GM20431 (cell line): ENCODE data around the gene COL19A1.
"Not testable (repeated sequence)": the region's sequence is repeated elsewhere in the genome, so short reads cannot be mapped to it uniquely, and the experiment has no call there.

Experiments used
- in situ Hi-C: fragments of 300-500 bp; cut with MseI, MboI; formaldehyde crosslinking; loops from one replicate; pipeline ENCODE4 v1.15.0; 2020; ENCODE audit warnings: low sequenced_read_pairs; ENCODE audit not compliant: unreplicated experiment

Gene COL19A1

DNA sequence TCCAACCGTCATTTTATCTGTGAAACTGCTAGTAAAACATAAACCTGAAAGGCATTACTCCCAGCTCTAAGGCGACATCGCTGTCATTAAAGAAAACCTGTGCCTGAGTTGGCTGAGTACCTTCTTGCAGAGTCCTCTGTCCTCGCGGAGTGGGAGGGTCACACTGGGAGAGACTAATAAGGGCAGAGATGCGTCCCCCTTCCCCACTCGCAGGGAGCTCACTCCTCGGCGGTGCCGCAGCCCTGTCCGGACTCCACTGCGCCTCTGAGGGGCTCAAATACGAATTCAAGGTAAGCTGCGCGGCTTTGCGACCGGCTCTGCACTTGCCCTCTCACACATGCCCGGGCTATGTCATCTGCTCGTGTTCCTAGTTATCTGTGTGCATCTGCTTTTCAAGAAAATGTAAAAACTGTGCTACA, at the start of gene COL19A1:
TSS of gene COL19A1 (plus strand) at position 206 of the 419 bp plus-strand sequence. CDS start 13,012 bp downstream, outside the sequence.
- in situ Hi-C loops: no loop called here

DNA sequence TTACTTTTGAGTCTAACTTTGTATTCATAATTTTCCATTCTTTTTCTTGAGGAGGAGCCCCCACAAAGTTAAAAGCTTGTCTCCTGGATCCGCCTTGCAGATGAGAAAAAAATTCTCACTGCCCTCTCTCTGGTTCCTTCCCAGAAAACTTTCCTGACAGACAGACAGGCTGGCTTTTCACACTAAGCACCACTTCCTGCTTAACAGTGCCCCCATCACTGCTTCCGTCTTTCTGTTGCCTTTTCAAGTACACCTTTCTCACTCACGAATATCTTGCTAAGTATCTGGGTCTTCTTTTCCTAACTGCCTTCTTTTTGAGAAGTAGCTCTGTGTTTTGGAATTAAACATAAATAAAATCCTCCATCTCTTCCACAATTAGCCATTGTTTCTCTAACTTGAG, 49.8 kb upstream of the COL19A1 start:
- in situ Hi-C loops: no loop called here

DNA sequence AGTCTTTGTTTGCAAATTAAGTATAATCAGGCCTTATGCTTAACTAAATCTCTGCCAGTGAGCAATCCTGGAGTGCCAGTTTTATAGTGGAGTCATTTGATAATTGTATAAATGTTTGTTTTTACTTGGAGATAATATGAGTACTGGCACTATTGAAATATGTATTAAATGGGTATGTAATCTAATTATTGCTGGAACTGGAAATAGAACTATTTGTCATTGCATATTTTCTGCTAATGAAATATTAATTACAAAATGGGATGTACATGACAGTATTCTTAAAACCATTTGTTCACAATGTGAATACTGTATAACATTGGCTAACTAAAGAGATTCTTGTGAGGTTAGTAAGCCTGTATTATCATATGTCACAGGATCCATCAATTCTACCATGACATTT, 49.0 kb upstream of the COL19A1 start:
- in situ Hi-C loops: no loop called here

DNA sequence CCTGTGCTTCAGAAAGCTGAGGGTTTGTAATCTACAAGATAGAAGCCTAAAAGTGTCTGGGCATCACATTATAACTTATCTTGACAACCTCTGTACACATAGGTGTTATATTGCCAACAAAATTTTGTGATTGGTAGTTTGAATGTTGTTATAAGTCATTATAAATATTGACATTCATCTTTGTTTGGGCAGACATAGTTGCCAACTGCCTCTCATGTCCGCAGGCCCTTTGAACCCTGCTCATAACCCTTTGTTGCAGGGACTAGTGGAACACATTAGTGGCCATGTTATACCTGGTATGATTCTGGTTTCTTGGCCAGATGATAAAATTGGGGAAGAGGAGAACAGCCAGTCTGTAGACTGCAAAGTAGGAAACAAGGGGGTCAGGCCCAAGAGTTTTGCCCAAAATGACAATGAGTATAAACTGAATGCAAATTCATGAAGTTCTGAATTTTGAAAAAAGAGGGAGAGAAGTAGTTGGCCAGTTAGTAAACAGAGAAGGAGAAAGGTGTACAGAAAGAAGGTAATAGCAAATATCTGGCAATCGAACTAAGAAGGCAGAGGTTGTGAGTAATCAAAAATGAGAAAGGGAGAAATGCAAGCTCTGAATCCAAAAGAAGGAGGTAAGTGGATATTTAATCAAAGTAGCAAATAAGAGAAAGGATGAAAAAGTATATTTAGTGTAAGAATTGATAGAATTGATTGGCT, 48.0 kb upstream of the COL19A1 start:
- in situ Hi-C loops: no loop called here

DNA sequence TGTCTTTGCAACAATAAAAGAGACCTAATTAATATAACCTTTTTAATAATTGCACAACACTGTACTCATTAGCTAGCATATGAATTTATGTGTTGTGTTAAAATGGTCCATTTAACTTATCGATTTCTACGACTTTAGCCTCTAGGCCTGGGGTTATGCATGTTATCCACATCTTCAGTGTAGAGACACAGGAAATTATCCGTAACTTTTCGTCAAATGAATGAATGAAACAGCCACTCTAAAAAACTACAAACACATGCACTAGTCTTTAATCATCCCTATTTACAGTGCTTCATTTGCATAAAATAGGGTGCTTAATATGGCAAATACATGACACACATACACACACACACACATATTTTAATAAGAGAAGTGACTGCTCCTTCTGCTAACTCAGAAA, 47.2 kb upstream of the COL19A1 start:
- in situ Hi-C loops: no loop called here

DNA sequence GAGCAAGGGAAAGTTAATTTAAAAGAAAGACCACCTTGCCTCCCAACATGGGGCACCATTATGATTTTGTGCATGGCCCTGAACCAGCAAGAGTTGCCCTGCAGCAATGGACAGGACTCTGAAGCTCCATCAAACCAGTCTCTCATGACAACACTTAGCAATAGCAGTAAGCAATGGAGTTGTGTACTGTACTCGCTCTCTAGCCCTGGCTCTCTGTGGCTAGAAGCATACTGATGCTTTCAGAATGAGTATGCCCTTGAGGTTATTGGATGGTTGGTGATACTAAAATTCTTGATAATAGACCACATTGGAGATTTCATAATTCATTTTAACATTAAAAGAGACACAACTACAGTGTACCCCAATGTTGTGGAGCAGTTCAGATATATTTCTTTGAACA, 46.3 kb upstream of the COL19A1 start:
- in situ Hi-C loops: no loop called here

DNA sequence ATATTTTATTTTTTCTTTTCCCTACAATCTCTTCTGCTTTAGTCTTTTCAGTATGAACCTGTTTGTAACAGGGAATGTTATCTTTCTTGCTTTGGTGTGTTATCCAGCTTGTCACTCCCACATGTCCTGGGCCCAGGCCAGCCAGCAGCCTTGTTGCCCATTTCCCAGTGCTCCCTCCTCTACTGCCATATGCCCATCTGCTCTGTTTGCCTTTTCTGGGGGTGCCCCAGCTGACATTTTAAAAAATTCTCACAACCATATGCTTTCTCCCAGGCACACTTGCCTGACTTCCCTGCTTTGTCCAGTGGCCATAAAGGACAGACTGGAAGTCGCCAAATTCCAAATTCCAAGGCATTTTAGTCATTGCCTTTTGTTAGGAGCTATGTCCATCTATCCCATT, 45.9 kb upstream of the COL19A1 start:
- in situ Hi-C loops: no loop called here

DNA sequence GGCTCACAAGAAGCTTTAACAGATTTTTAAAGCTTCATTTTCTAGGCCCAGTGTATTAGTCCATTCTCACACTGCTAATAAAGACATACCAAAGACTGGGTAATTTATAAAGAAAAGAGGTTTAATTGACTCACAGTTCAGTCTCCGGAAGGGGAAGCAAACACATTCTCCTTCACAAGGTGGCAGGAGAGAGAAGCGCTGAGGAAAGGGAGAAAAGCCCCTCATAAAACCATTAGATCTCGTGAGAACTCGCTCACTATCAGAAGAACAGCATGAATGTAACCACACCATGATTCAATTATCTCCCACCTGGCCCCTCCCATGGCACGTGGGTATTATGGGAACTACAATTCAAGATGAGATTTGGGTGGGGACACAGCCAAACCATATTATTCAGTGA, 42.0 kb upstream of the COL19A1 start:
- in situ Hi-C loops: not testable (repeated sequence)

DNA sequence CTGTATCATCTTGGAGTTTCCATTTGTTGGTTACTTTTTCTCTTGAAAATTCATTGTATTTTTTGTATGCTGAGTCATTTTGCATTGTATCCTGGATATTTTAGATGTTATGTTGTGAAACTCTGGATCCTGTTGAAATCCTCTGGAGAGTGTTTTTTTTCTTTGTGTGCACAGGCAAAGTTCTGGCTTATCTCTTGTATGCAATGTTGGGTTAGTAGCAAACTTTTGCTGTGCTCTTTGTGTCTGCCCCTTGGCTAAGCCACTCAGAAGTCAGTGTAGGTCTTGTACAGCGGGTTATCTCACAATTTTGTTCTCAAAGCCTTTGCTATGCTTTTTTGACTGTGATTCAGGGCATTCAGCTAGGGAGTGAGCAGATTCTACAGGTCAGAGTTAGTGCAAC, 40.5 kb upstream of the COL19A1 start:
- in situ Hi-C loops: loop anchor here (25.0 kb wide), 1 partner anchor 286 kb away; no protein-coding TSS in a partner anchor

DNA sequence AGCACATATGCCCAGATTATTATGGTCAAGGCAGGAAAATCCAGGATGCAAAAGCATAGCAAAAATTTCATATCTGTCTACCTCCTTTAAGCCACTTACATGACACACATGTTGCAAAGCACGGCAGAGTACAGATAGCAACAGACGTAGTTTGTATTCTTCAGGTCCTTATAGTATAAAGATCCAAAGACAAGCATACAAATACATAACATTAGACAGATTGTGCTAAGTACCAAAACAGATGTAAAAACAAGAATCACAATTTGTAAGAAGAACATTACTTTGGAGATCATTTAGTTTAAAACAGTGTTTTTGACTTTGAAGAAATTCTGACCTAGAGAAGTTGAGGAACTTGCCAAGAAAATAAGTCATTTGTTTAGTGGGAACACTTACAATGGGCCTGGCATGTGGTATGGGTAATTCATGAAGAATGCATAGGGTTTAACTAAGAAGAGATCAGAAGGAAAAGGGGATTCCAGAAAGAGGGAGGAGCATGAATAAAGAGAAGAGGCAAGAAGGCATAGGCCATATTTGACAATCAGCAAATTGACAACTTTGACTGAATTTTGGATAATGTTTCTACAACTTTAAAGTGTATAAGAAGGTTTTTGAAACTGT, 39.0 kb upstream of the COL19A1 start:
- in situ Hi-C loops: loop anchor here (25.0 kb wide), 1 partner anchor 285 kb away; no protein-coding TSS in a partner anchor

DNA sequence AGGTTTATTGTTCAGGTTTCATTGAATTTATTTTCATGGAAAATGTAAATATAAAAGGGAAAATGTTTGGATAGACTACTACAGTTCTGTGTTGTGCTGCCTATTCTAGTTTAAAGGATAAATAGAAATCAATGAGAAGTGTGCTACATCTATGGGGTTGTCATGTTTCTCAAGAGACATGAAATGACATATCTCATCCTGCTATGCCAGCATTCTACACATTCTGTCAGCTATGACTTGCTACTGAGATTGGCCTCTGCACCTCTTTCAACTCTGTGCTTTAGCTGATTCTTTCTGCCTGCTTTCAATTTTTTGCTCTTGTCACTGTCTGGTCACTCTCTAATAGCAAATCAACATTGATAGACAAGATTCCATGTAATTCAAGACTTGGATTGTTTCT, 33.8 kb upstream of the COL19A1 start:
- in situ Hi-C loops: loop anchor here (25.0 kb wide), 1 partner anchor 280 kb away; no protein-coding TSS in a partner anchor

DNA sequence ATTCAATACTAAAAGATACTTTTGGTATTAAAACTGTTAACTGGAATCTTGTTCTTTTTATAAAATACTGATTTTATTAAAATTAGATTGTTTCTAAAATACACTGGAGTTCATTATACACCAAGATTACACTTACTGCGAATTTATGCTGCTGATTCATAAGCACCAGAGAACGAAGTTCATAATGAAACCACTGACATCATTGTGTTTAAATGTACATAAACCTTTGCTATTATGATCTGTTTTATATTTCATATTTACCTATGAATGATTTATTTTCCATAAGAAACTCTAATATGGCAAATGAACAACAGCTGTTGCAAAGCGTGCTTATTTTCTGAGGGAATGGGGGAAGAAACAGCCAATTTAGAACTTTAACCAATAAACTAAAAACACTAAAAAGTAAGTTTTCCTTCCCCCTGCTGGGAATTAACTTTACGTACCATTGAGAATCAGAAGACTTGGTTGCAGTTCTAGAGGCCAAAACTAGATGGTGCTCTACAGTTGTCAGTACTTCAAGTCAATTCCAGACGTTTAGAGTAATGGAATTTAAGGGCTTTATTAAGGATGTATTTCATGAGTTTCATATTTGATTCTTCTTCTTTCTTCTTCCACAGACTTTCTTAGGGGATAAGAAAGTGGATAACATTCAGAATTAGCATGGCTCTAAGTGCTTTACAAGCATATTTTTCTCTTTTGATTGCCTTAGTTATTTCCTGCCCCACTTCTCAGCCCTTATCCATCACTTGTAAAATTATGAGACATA, 30.8 kb upstream of the COL19A1 start:
- in situ Hi-C loops: loop anchor here (25.0 kb wide), 1 partner anchor 277 kb away; no protein-coding TSS in a partner anchor

DNA sequence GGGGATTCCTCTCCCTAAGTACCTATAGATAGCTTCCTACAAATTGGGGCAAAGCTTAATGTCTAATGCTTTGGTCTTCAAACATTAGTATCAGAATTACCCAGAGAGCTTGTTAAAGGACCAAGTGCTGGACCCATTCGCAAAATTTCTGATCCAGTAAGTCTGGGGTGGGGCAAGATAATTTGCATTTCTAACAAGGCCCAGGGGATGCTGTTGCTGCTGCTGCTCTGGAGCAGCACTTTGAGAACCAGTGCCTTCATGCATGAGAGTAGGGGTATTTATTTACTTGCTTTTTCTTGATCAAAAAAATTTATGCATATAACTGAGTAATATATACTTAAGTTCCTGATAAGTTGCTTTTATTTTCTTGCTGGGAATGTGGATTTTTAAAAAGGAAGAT, 24.5 kb upstream of the COL19A1 start:
- in situ Hi-C loops: loop anchor here (25.0 kb wide), 1 partner anchor 270 kb away; no protein-coding TSS in a partner anchor

DNA sequence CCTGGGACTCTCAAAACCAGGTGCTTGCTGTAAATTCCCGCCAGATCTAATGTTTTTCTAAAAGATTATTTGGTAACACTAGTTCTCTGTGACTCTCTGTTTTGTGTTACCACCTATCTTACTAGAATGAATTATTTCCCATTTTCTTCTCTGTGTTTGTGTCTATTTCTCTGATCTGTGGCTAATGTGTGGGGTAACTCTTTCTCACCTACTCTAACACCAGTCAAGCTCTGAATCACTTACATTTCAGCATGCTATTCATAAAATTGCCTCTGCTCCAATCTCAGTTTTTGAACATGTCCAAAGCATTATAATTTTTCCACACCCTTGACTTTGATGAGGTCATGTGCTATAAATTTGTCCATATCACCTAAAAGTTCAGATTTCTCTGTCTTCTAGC, 23.2 kb upstream of the COL19A1 start:
- in situ Hi-C loops: loop anchor here (25.0 kb wide), 1 partner anchor 269 kb away; no protein-coding TSS in a partner anchor

DNA sequence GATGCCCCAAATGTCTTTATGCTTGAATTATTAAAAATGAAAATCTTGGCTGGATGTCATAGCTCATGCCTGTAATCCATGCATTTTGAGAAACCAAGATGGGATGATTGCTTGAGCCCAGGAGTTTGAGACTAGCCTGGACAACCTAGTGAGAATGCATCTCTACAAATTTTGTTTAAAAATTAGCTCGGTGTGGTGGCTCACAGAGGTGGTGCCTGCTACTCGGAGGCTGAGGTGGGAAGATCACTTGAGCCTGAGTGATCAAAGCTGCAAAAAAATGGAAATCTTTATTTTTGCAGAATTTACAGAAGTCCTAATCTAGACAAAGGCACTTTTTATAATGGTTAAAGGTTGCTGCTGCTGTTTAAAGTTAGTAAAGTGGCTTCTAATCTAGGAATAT, 20.0 kb upstream of the COL19A1 start:
- in situ Hi-C loops: loop anchor here (25.0 kb wide), 1 partner anchor 266 kb away; no protein-coding TSS in a partner anchor

DNA sequence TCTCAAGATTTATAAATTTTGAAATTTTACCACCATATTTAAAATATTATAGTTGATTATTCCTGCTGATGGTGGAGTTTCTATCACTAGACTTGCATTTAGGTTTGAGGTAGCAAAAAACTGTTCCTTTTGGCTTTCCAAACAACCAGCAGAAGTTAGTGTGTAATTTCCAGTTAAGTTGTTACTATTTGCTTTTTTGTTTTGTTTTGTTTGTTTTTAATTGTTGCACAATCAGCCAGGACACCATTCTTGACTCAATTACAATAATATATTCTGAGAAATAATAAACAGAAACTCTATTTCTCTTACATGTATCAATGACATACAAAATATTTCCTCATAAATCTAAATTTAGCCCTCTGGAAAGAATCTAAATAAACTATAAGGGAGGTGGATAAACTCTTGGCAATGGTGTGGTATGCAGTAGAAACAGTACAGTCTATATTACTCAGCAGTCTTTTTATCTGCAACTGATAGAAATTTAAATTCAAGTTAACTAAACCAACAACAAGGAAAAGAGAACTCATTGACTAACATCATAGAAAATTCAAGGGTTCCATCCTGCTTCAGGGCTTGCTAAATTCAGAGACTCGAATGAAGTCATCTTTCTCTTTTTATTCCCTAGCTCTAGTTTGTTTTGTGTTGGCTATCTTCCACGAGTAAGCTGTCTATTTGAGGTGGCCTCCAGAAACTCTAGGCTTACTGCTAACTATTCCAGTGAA, 19.4 kb upstream of the COL19A1 start:
- in situ Hi-C loops: loop anchor here (25.0 kb wide), 1 partner anchor 265 kb away; no protein-coding TSS in a partner anchor

DNA sequence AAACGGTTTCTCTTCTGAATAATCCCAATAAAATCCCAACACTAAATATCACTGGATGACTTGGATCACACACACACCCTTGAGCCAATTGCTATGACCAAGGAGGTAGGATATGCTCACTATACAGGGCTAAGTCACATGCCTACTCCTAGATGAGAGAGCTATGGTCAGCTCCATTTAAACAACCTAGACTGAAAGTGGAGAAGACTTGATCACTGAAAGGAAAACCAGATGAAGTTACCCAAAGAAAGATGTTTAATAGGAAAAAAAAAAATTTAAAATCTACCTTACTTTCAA, 18.9 kb upstream of the COL19A1 start:
- in situ Hi-C loops: loop anchor here (25.0 kb wide), 1 partner anchor 265 kb away; no protein-coding TSS in a partner anchor

DNA sequence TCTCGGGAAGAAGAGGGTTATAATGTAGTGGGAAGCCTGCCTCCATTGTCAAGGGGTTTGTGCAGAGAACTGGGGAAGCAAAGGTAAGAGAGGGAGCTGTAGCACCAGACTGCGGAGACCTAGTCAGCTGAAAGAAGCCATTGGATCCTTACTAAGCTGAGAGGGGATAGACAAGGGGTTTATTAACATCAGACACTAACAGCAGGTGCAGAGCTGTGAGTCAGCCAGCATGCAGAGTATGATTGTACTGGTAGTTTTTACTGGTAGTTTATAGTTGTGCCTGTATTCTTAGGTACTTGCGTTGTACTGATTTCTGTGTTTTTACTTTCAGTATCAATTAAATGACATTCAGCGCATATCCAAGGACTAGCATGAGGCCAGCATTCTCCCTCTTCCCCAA, 17.8 kb upstream of the COL19A1 start:
- in situ Hi-C loops: loop anchor here (25.0 kb wide), 1 partner anchor 264 kb away; no protein-coding TSS in a partner anchor

DNA sequence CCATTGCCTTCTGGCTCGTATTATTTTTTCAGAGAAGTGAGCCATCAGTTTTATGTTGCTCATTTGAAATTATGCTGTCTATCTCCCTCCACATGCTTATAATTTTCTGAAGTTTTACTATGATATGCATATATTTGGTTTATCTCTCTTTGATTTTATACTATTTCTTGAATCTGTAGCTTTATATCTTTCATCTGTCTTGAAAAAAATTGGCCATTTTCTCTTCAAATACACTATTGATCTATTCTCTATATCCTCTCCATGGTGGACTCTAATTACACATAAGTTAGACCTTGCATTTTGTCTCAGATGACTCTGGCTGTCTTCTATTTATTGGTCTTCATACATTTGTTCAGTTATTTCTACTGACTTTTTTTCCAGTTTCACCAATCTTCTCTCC, 13.7 kb upstream of the COL19A1 start:
- in situ Hi-C loops: no loop called here

DNA sequence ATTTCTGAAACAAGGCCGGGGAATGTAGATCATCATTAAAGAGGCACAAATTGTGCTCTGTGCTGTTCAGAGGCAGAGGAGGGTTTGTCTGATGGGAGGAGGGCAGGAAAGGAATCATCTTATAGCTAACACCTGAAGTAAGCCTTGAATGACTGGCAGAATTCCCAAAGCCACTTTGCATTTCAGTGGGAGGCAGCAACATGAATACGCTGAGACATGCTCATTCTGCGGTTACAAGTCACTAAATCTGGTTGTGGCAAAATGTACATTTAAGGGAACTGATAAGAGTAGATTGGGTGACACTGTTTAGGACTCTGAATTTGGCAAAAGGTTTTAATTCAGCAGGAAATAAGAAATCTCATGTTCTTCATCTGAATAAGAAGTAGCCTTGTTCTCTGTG, 4.4 kb upstream of the COL19A1 start:
- in situ Hi-C loops: no loop called here
